Left cardiac atrium (tissue), 4 donors: ENCODE results near the gene CPNE5. TPM values are rescaled to one million over a fixed set of nuclear protein-coding genes. Genes with fewer than 3 reads are reported as not detected.
A peak's percentile ranks its signal among the peaks of the same experiment; 100 is the strongest.
"Not testable (repeated sequence)": the region's sequence is repeated elsewhere in the genome, so short reads cannot be mapped to it uniquely, and the experiment has no call there.

Experiments
- ATAC-seq, 2 donors: fragments of 200-7000 bp; cut with Tn5 transposase; one replicate each; pipeline ENCODE4 v1.9.1; 2020; ENCODE audit warnings: mild to moderate bottlenecking in 2 of 2, moderate library complexity in 2 of 2
- DNase-seq: peaks from one replicate; pipeline ENCODE4 v3.0.0-alpha.2; 2020
- intact Hi-C, 2 donors: fragments of 100-400 bp; cut with DNase I; formaldehyde crosslinking; loops; one replicate each; pipeline versions ENCODE4 v1.14.1 to v1.15.1; 2022 to 2023
- total RNA-seq, 2 donors: library from RNA; stranded (reverse); fragmentation: NEBNext Ultra II Directional; extraction: Animal tissue kit (Norgen Biotek cat#: 25700); gene quantifications; one replicate each; pipeline ENCODE4 v1.2.1, GENCODE V29; 2021
- donor health status: DM: no; HTN: yes; CAD: no.
- donor health status: DM: no; HTN: yes; CAD: no; lungs with severe emphysema.
- donor health status: DM: yes; HTN: yes; CAD: no.
- donor health status: Dilated cardiomyopathy.

The CPNE5 gene
- total RNA-seq, 2 donors from 2014 or later: 14.7 to 63.5 TPM

GRCh38 chr6:36725581-36725980 is 113.7 kb downstream of the CPNE5 start:
- DNase-seq (no peak), ATAC-seq (no peak)
- intact Hi-C loops: no loop called here

GRCh38 chr6:36724514-36725390 is 114.5 kb downstream of the CPNE5 start:
- peak; percentile 79 for DNase-seq
- intact Hi-C loops: loop anchor here in 1 of 2 donors (5.0 kb wide), 2 partner anchors 37 to 102 kb away; no protein-coding TSS in a partner anchor
- peak; percentile 63 to 79 for ATAC-seq

GRCh38 chr6:36723992-36724391 is 115.3 kb downstream of the CPNE5 start:
- not testable (repeated sequence) for ATAC-seq, DNase-seq
- intact Hi-C loops: loop anchor here in 1 of 2 donors (5.0 kb wide), 2 partner anchors 37 to 102 kb away; no protein-coding TSS in a partner anchor

- intact Hi-C loops: loop anchor here in 1 of 2 donors (5.0 kb wide), 2 partner anchors 36 to 101 kb away; no protein-coding TSS in a partner anchor
- ATAC-seq (no peak), DNase-seq (no peak)
These were observed 116.4 kb downstream of the CPNE5 start for GRCh38 chr6:36722879-36723278.

GRCh38 chr6:36722365-36722764 is 116.9 kb downstream of the CPNE5 start:
- ATAC-seq (no peak), DNase-seq (no peak)
- intact Hi-C loops: loop anchor here in 1 of 2 donors (5.0 kb wide), 2 partner anchors 35 to 100 kb away; no protein-coding TSS in a partner anchor

GRCh38 chr6:36721369-36722140 is 117.7 kb downstream of the CPNE5 start:
- no peak for ATAC-seq
- intact Hi-C loops: loop anchor here in 1 of 2 donors (5.0 kb wide), 2 partner anchors 34 to 99 kb away; no protein-coding TSS in a partner anchor
- no peak for DNase-seq

- ATAC-seq (no peak), DNase-seq (no peak)
- intact Hi-C loops: loop anchor here in 1 of 2 donors (5.0 kb wide), 2 partner anchors 33 to 98 kb away; no protein-coding TSS in a partner anchor
These were observed 118.7 kb downstream of the CPNE5 start for GRCh38 chr6:36720251-36721141.

GRCh38 chr6:36719126-36719525 is 120.1 kb downstream of the CPNE5 start:
- ATAC-seq: no peak
- intact Hi-C loops: no loop called here

GRCh38 chr6:36718560-36718959 is 120.7 kb downstream of the CPNE5 start:
- no peak for DNase-seq
- ATAC-seq: no peak
- intact Hi-C loops: no loop called here

More at GRCh38 chr6:36719126-36719525, 120.1 kb downstream of the CPNE5 start:
- no peak for DNase-seq

GRCh38 chr6:36717871-36718540 is 121.2 kb downstream of the CPNE5 start:
- intact Hi-C loops: no loop called here
- DNase-seq: no peak

GRCh38 chr6:36717231-36717825 is 121.9 kb downstream of the CPNE5 start:
- no peak for ATAC-seq
- DNase-seq: no peak

More at GRCh38 chr6:36717871-36718540, 121.2 kb downstream of the CPNE5 start:
- no peak for ATAC-seq

GRCh38 chr6:36716476-36717093 is 122.7 kb downstream of the CPNE5 start:
- DNase-seq (no peak), ATAC-seq (no peak)
- intact Hi-C loops: no loop called here

More at GRCh38 chr6:36717231-36717825, 121.9 kb downstream of the CPNE5 start:
- intact Hi-C loops: no loop called here

- ATAC-seq (no peak), DNase-seq (no peak)
- intact Hi-C loops: no loop called here
These were observed 123.8 kb downstream of the CPNE5 start for GRCh38 chr6:36715469-36715868.

- no peak for ATAC-seq
- no peak for DNase-seq
- intact Hi-C loops: no loop called here
These were observed 124.7 kb downstream of the CPNE5 start for GRCh38 chr6:36714511-36714910.

- DNase-seq (no peak), ATAC-seq (no peak)
- intact Hi-C loops: no loop called here
These were observed 125.4 kb downstream of the CPNE5 start for GRCh38 chr6:36713846-36714245.

GRCh38 chr6:36712816-36713215 is 126.4 kb downstream of the CPNE5 start:
- ATAC-seq: no peak
- intact Hi-C loops: no loop called here
- no peak for DNase-seq

- intact Hi-C loops: no loop called here
- DNase-seq (no peak), ATAC-seq (no peak)
These were observed 132.9 kb downstream of the CPNE5 start for GRCh38 chr6:36706339-36706738.
